Measurements from ENCODE around the gene SBF2. TPM values are rescaled to one million over a fixed set of nuclear protein-coding genes. Genes with fewer than 3 reads are reported as not detected.

SBF2 gene
- total RNA-seq, 3 donors from 2014 or later (not counting 1 experiment from before 2014, with no cell fraction given) = 25.2 to 26.9 (median 26.3) TPM

DNA sequence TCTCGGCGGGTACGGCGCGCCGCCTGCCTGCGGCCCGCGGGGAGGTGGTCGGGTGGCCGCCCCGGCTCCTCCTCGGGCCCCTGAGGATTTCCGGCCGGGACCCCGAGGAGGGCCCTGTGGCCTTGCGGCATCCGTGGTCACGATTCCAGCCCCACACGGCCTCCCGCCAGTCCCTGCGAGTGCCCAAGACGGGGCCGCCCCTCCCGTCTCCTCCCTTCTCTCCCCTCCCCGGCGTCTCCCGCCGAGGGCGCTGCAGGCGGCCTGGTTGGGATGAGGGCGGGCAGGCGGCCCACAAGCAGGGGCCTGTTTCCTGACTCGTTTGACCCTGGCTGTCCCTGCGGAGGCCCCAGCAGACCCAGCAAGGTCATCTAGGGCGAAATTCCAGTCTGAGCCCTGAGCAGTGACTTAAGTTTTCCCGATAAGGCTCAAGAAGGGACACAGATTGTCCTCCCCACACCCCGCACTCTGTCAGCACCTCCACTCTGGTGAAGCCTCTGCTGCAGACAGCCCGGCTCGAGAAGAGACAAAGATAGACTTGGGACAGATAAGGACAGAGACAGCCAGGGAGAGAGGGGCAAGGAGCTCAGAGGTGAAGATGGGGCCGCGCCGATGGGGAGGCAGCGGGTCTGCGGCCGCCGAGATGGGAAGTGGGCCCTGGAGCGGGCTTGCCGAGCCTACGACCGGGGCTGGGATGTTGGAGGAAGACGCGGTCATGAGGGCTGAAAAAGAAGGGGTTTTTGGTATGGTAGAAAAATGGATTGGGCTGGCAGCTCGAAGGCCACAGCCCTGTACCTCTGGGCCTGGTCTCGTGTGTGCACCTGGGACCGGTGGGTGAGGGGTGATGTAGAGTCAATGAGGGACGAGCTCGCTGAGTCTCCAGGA lies 535.1 kb downstream of the SBF2 start:
- no peaks in the 10 kb centered on the region for H3K27me3 ChIP-seq (ENCODE audit: control insufficient read depth, insufficient read depth, low read length)
- peak overlapping the region; percentile 71 for H3K4me3 ChIP-seq (ENCODE audit: low read length)
- no peaks in the 10 kb centered on the region for H3K36me3 ChIP-seq (ENCODE audit: control insufficient read depth, insufficient read depth, low read length)
- H3K9me3 Mint-ChIP-seq = no peaks in the 10 kb centered on the region
- intact Hi-C loops (cut with micrococcal nuclease) = loop anchor here (1.0 to 5.0 kb wide), 3 partner anchors 548 to 757 kb away; partner anchors contain the start of gene NRIP3
- peak overlapping the region; percentile 88 for H3K4me3 Mint-ChIP-seq
- DNase-seq (peak; percentile 37 to 66), ATAC-seq (peak; percentile 6 to 30 (median 13))
- H3K27ac ChIP-seq (ENCODE audit: low read length) = no peak overlapping the region
- 22% methylated on average over 58 of the region's 58 CpGs for WGBS (ENCODE audit: insufficient coverage)
- H3K4me1 Mint-ChIP-seq = peaks cover 16 to 30% of the 10 kb centered on the region in 2 donors
- H3K27me3 Mint-ChIP-seq (ENCODE audit: low read depth in 2 of 2) = no peaks in the 10 kb centered on the region
- TF ChIP-seq, protein P1, sequence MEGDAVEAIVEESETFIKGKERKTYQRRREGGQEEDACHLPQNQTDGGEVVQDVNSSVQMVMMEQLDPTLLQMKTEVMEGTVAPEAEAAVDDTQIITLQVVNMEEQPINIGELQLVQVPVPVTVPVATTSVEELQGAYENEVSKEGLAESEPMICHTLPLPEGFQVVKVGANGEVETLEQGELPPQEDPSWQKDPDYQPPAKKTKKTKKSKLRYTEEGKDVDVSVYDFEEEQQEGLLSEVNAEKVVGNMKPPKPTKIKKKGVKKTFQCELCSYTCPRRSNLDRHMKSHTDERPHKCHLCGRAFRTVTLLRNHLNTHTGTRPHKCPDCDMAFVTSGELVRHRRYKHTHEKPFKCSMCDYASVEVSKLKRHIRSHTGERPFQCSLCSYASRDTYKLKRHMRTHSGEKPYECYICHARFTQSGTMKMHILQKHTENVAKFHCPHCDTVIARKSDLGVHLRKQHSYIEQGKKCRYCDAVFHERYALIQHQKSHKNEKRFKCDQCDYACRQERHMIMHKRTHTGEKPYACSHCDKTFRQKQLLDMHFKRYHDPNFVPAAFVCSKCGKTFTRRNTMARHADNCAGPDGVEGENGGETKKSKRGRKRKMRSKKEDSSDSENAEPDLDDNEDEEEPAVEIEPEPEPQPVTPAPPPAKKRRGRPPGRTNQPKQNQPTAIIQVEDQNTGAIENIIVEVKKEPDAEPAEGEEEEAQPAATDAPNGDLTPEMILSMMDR (IDR thresholded peaks at IDR 0.05) = no peak
- no peaks in the 10 kb centered on the region for H3K36me3 Mint-ChIP-seq
- peak overlapping the region; percentile 53 to 80 for H3K27ac Mint-ChIP-seq
- peaks cover 40% of the 10 kb centered on the region for H3K4me1 ChIP-seq (ENCODE audit: control insufficient read depth, insufficient read depth, low read length)
- H3K9me3 ChIP-seq (ENCODE audit: control insufficient read depth, insufficient read depth, low read length) = no peaks in the 10 kb centered on the region

DNA sequence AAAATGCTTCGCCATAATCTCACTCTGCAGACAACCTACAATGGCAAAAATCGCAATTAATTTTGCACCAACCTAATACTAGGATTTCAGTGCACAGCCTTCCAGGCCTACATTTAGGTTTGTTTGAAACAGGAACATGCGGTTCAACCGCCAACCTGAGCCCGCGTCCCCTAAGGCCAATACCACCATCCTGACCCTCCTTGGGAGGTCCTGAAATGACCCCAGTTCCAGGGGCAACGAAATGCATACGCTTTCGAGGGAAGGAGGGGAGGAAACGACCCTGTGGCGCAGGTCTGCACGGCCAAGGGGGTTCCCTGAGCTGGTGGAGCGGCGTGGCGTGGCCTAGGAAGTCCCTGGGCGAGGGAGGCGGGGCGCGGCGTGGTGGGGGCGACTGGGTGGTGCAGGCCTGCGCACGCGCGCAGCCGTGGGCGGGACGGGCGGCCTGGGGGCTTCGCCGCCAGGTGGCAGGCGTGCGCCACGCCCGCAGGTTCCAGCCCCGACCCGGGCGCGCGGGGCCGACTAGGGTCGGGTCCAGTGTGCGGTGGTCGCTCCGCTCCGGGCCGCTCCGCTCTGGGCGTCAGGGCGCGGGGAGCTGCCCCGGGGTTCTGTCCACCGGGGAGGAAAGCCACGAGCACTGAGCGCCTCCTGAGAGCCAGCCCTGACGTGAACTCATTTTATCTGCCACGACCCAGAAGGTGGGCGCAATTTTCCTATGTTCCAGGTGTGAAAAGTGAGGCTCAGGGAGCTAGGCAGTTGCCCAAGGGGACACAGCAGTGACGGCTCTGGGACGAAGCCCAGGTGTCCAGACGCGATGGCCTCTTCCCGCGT lies 536.0 kb downstream of the SBF2 start:
- no peaks in the 10 kb centered on the region for H3K9me3 ChIP-seq (ENCODE audit: control insufficient read depth, insufficient read depth, low read length)
- DNase-seq (peak; percentile 92 to 97), ATAC-seq (peak; percentile 87 to 96 (median 94))
- TF ChIP-seq, protein P1 (IDR thresholded peaks at IDR 0.05) = peak; percentile 91
- H3K27me3 ChIP-seq (ENCODE audit: control insufficient read depth, insufficient read depth, low read length) = no peaks in the 10 kb centered on the region
- H3K4me1 Mint-ChIP-seq = peaks cover 16 to 30% of the 10 kb centered on the region in 2 donors
- 2% methylated on average over 64 of the region's 64 CpGs for WGBS (ENCODE audit: insufficient coverage)
- peak overlapping the region; percentile 58 for H3K27ac ChIP-seq (ENCODE audit: low read length)
- peak overlapping the region; percentile 83 to 84 for H3K27ac Mint-ChIP-seq
- H3K36me3 ChIP-seq (ENCODE audit: control insufficient read depth, insufficient read depth, low read length) = no peaks in the 10 kb centered on the region
- peaks cover 40% of the 10 kb centered on the region for H3K4me1 ChIP-seq (ENCODE audit: control insufficient read depth, insufficient read depth, low read length)
- H3K4me3 ChIP-seq (ENCODE audit: low read length) = peak overlapping the region; percentile 71
- H3K9me3 Mint-ChIP-seq = no peaks in the 10 kb centered on the region
- no peaks in the 10 kb centered on the region for H3K36me3 Mint-ChIP-seq
- no peaks in the 10 kb centered on the region for H3K27me3 Mint-ChIP-seq (ENCODE audit: low read depth in 2 of 2)
- intact Hi-C loops (cut with micrococcal nuclease) = loop anchor here (1.0 to 5.0 kb wide), 3 partner anchors 549 to 756 kb away; partner anchors contain the start of gene NRIP3
- H3K4me3 Mint-ChIP-seq = peak overlapping the region; percentile 87

DNA sequence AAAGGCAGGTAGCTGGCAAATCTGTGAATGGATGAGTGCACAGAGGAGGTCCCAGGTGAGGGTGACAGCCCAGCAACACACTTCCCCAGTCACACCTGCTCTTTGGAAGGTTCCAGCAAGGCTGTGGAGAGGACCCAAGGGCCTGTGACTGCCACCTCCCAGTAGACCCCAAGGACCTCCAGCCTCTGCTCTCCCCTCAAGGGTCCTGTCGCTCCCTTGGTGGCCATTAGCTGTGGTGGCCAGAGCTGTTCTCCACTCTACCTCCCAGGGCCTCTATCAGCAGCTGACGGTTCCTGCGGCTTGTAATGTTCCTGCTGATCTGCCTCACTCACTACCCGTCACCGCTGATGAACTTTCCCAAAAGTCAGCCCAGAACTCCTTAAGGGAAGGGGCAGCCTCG lies 537.1 kb downstream of the SBF2 start:
- H3K9me3 Mint-ChIP-seq = no peaks in the 10 kb centered on the region
- Histone ChIP-seq H3K4me1 (ENCODE audit: control insufficient read depth, insufficient read depth, low read length) (peaks cover 40% of the 10 kb centered on the region), H3K27ac (ENCODE audit: low read length) (no peak overlapping the region), H3K9me3 (ENCODE audit: control insufficient read depth, insufficient read depth, low read length) (no peaks in the 10 kb centered on the region), H3K27me3 (ENCODE audit: control insufficient read depth, insufficient read depth, low read length) (no peaks in the 10 kb centered on the region), H3K36me3 (ENCODE audit: control insufficient read depth, insufficient read depth, low read length) (no peaks in the 10 kb centered on the region), H3K4me3 (ENCODE audit: low read length) (no peak overlapping the region)
- intact Hi-C loops (cut with micrococcal nuclease) = loop anchor here (5.0 kb wide), 1 partner anchor 755 kb away; the partner anchor contains the start of gene NRIP3
- no peaks in the 10 kb centered on the region for H3K36me3 Mint-ChIP-seq
- H3K27ac Mint-ChIP-seq = peak overlapping the region; percentile 83 to 84
- DNase-seq = no peak
- WGBS (ENCODE audit: insufficient coverage) = 99% methylated on average over 6 of the region's 6 CpGs
- H3K4me3 Mint-ChIP-seq = no peak overlapping the region
- no peak for ATAC-seq
- H3K4me1 Mint-ChIP-seq = peaks cover 16 to 30% of the 10 kb centered on the region in 2 donors
- TF ChIP-seq, protein P1 (IDR thresholded peaks at IDR 0.05) = no peak
- H3K27me3 Mint-ChIP-seq (ENCODE audit: low read depth in 2 of 2) = no peaks in the 10 kb centered on the region

Measured in natural killer cell (primary cell).